HG03196 (cell line): ENCODE measurements around the gene NLGN1.

Experiments used
- ATAC-seq: cut with Tn5 transposase; IDR thresholded peaks from one replicate; pipeline ENCODE4 v1.9.1; 2021; ENCODE audit not compliant: unreplicated experiment

The NLGN1 gene

DNA sequence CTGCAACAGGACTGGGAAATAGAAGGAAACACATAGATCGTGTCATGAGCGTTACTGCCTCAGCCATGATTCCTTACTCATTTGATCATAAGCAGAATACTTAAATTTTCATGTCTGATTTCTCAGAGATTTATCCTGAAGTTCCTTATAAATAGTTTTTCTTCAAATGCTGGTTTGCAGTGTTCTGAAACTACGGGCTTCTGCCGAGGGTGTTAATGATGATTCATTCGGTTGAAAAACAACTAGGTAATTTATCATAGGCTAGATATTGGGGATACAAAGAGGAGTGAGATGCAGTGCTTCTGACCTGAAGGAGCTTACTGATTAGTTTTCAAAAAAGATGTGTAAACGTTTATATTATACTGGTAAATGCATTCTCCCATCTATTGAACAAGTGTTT, 428.9 kb downstream of the NLGN1 start:
- no peak for ATAC-seq

DNA sequence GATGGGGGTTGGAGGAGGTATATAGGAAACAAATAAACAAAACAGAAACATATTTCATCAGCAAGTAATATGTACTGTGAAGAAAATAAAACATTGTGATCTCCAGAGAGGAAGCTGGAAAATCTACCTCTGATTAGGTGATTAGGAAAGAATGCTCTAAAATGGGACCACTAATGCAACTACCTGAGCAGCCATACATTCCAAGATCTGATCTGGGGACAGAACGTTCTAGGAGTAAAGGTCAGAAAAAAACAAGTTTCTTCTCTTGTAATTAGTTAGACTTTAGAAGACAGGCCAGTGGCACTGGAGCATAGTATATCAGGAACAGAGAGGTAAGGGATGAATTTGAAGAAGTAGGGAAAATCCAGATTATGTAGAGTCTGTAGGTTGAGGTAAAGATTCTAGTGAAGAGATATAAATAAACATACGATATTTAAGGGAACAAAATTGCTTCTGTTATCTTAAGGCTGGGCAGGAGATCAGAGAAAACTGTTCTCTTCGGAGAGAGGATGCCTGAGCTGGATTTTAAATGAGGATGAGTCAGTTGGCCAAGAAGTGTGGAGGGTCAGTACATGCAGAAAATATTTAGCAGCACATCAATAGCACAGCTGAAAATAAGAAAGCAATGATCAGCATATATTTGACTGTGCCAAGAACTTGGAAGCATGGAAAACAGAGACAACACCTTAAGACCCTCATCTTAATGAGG, 429.5 kb downstream of the NLGN1 start:
- ATAC-seq, result no peak

- ATAC-seq, result no peak
Observed at GRCh38 chr3:173838644-173839043, 441.1 kb downstream of the NLGN1 start.

DNA sequence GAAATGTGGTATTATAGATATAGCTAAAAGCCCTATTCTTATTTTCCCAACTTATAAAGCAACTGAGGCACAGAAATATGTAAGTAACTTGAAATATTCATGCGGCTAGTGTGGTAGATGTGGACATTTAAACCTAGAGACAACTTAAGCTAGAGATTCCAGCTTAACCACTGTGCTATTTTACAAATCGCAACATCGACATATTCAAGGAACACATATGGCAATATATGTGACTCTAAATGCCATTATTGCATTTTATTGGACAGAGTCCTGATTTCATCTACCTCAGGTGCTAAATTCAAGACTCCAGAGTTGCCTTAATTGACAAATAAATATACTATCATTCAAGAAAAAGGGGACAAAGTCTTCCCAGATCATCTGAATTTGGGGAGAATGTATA, 442.3 kb downstream of the NLGN1 start:
- ATAC-seq, result no peak

- ATAC-seq, result no peak
Observed at GRCh38 chr3:173841334-173841733, 443.8 kb downstream of the NLGN1 start.

- no peak for ATAC-seq
Observed at GRCh38 chr3:173843060-173843459, 445.5 kb downstream of the NLGN1 start.

GRCh38 chr3:173846584-173846983, 449.0 kb downstream of the NLGN1 start:
- no peak for ATAC-seq

- ATAC-seq, result no peak
Observed at GRCh38 chr3:173849489-173849888, 451.9 kb downstream of the NLGN1 start.

- no peak for ATAC-seq
Observed at GRCh38 chr3:173857154-173857553, 459.6 kb downstream of the NLGN1 start.

DNA sequence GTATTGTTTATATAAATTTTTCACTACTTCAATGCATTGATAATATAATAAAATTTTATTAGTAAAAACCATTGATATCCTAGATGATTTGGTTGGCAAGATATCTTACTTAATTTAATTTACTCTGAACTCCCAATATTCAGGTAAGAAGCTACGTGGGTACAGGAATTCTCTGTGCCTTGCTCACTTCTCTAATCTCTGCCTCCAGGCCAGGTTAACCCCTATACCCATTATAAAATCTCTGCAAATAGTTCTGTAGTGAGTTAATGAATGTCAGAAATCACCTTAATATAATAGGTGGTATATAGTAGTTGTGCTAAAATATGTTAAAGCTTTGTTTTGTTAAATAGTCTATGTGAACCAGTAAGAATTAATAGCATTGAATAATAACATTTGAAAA, 465.2 kb downstream of the NLGN1 start:
- no peak for ATAC-seq

DNA sequence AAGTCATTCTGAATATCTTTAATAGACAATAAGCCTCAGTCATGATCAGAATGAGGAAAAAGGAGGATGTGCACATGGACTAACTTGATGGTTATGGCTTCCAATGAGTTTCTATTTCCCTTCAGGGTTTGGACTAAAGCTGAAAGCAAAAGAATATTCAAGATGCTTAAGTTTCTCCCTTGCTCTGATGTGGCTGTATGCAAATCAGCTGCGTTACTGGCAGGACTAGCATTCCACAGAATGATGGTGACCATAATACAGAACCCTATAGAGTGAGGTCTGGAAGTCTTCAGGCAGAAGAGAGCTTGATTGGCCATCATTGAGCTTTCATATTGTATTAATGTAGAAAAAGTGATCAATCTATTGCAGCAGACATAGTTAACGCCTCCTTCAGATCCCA, 466.0 kb downstream of the NLGN1 start:
- no peak for ATAC-seq

GRCh38 chr3:173865900-173866498, 468.5 kb downstream of the NLGN1 start:
- no peak for ATAC-seq

GRCh38 chr3:173869766-173870165, 472.2 kb downstream of the NLGN1 start:
- no peak for ATAC-seq

GRCh38 chr3:173870976-173871375, 473.4 kb downstream of the NLGN1 start:
- no peak for ATAC-seq

- ATAC-seq, result no peak
Observed at GRCh38 chr3:173875790-173876189, 478.2 kb downstream of the NLGN1 start.

DNA sequence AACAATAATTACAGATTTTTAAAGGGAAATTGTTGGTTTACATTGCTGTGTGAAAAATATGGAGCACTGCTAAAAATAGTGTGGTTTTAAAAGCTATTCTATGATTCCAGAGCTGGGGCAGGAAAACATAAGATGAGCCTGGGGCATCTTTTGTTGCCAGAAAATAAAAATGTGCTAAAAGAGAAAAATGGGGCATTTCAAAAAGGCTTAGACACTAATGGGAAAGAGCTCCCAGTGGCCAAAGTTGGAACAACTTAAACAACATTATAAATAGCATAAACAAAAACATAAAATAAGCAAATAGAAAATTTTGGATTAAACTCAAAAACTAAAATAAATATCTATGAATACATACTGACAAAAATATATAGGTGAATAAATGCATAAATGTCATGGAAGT, 478.9 kb downstream of the NLGN1 start:
- ATAC-seq, result no peak

- ATAC-seq, result no peak
Observed at GRCh38 chr3:173887888-173888287, 490.3 kb downstream of the NLGN1 start.

DNA sequence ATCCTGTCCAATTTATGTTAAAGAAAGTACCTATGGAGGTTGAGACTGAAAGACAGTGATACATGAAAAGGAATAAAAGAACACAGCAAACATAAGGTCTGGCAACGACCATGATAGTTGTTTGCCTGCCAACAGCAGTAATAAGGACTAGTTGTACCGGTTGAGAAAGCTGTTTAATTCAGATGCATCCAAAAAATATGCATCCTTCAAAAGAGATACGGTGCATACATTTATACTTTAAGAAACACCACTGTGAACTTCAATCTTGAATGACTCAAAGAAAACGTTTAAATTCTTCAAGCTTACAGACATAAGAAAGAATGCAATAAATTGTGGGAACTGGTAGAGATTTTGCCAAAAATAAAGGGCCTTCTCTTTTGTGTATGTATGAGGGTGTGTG, 492.1 kb downstream of the NLGN1 start:
- no peak for ATAC-seq

DNA sequence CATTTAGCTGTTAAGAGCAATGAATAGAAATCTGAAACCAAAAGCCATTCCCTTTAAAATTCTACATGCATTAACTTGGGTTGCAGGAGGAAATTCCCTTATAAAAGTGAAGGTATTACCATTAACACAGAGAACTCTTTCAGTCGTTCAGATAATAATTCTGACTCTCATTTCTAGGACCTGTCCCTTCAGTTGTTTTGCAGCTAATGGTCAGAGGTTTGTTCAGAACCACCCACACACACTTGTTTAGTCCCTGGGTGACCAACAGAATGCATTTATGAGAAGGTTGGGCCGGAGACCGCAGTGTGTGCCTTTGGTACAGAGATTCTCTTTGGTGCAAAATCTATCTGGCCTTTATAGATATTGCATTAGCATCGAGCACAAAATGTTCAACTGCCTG, 492.5 kb downstream of the NLGN1 start:
- ATAC-seq, result no peak

- no peak for ATAC-seq
Observed at GRCh38 chr3:173891272-173892100, 493.9 kb downstream of the NLGN1 start.

DNA sequence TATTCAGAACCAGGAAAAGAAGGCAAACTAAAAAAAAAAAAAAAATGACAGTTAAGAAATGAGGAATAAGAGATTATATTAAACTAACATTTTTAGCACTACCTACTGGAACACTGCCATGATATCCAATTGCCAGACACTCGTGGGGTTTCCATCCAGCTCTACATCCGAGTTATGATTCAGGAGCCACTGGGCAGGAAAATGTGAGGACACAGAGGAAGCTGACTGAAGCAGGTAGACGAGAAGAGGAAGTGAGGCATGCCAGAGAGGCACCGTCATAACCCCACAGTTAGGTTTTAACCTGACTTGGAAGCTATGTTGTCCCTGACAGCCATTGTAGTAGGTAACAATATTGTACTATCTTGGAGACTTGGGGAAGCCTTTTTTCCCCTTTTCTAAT, 495.0 kb downstream of the NLGN1 start:
- ATAC-seq, result no peak

- ATAC-seq, result no peak
Observed at GRCh38 chr3:173893066-173893465, 495.5 kb downstream of the NLGN1 start.
